Medulla oblongata (tissue), 1 donor: ENCODE data around the gene AZU1.

ENCODE experiments used
- DNase-seq: peaks from one replicate; pipeline ENCODE4 v3.0.0-alpha.2; 2015; ENCODE audit errors: extremely low spot score

Gene AZU1

GRCh38 chr19:797528-798414 is 29.9 kb upstream of the AZU1 start:
- peak; percentile 79 for DNase-seq

- no peak for DNase-seq
Observed at GRCh38 chr19:798415-799075, 29.1 kb upstream of the AZU1 start.

GRCh38 chr19:799076-799881 is 28.4 kb upstream of the AZU1 start:
- no peak for DNase-seq

GRCh38 chr19:800360-801029 is 27.1 kb upstream of the AZU1 start:
- DNase-seq = no peak

- no peak for DNase-seq
Observed at GRCh38 chr19:801030-801860, 26.4 kb upstream of the AZU1 start.

GRCh38 chr19:801861-802497 is 25.7 kb upstream of the AZU1 start:
- DNase-seq = no peak

- no peak for DNase-seq
Observed at GRCh38 chr19:802498-803098, 25.0 kb upstream of the AZU1 start.

GRCh38 chr19:803099-803561 is 24.5 kb upstream of the AZU1 start:
- DNase-seq = no peak

GRCh38 chr19:803686-804418 is 23.8 kb upstream of the AZU1 start:
- DNase-seq = no peak

- no peak for DNase-seq
Observed at GRCh38 chr19:804419-805165, 23.0 kb upstream of the AZU1 start.

GRCh38 chr19:805166-805551 is 22.5 kb upstream of the AZU1 start:
- DNase-seq = no peak

GRCh38 chr19:805600-806550 is 21.8 kb upstream of the AZU1 start:
- DNase-seq = no peak

GRCh38 chr19:806815-807421 is 20.7 kb upstream of the AZU1 start:
- no peak for DNase-seq

- DNase-seq = no peak
Observed at GRCh38 chr19:807627-808422, 19.8 kb upstream of the AZU1 start.

GRCh38 chr19:808423-808775 is 19.2 kb upstream of the AZU1 start:
- no peak for DNase-seq
